EL (cell line): Measurements from ENCODE around the gene OR56B1.
"Not testable (repeated sequence)": the region's sequence is repeated elsewhere in the genome, so short reads cannot be mapped to it uniquely, and the experiment has no call there.

ENCODE experiments used
- DNase-seq: peaks from one replicate; pipeline ENCODE4 v3.0.0-alpha.2; 2016

The OR56B1 gene

DNA sequence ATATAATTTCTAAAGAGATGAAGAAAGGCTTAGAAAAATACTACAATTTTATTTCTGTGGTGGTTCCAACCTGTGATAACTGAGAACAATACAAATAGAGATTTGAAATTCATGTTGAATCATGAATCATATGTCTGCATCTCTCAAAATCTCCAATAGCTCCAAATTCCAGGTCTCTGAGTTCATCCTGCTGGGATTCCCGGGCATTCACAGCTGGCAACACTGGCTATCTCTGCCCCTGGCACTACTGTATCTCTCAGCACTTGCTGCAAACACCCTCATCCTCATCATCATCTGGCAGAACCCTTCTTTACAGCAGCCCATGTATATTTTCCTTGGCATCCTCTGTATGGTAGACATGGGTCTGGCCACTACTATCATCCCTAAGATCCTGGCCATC, at the start of gene OR56B1:
Gene OR56B1, plus strand, starts transcription at position 53 of the 400 bp plus-strand sequence. Its CDS starts 69 bp downstream, at position 122.
- peak; percentile 9 for DNase-seq

DNA sequence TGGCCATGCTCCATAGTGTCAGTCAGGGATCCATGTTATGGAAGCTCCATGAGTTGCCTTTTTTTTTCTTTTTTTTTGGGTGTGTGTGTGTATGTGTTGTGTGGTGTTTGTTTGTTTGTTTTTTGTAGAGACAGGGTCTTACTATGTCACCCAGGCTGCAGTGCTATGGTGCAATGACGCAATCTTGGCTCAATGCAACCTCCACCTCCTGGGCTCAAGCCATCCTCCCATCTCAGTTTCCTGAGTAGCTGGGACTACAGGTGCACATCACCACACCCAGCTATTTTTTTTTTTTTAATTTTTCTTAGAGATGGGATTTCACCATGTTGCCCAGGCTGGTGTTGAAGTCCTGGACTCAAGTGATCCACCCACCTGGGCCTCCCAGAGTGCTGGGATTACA, 47.8 kb upstream of the OR56B1 start:
- DNase-seq, result no peak

DNA sequence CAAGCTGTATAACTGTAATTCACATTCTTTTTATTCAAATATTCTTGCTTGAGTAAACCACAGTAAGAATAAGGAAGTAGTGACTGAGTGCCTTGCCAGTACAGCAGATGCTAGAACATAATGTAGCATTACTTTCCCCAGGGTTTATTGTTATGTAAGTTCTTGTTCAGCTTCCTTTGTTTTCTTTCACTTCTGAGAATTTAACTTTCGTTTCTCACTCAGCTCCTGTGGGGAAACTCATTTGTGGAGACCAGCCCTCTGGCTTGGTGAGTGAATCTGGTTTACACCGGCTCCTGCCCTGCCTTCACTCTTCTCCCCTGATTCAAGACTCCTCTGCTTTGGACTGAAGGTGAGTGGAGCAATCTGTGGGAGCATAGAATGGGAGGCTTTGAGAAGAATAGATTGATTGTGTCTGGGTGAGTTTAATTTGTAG, 46.7 kb upstream of the OR56B1 start, which contains the start of gene TRIM22:
Gene TRIM22, plus strand, starts transcription at position 240 of the 433 bp plus-strand sequence. CDS start 6,443 bp downstream, outside the sequence.
- peak; percentile 75 for DNase-seq

- peak; percentile 21 for DNase-seq
Measured at GRCh38 chr11:5690216-5690615, 46.0 kb upstream of the OR56B1 start.

GRCh38 chr11:5690736-5691135, 45.5 kb upstream of the OR56B1 start:
- no peak for DNase-seq

DNA sequence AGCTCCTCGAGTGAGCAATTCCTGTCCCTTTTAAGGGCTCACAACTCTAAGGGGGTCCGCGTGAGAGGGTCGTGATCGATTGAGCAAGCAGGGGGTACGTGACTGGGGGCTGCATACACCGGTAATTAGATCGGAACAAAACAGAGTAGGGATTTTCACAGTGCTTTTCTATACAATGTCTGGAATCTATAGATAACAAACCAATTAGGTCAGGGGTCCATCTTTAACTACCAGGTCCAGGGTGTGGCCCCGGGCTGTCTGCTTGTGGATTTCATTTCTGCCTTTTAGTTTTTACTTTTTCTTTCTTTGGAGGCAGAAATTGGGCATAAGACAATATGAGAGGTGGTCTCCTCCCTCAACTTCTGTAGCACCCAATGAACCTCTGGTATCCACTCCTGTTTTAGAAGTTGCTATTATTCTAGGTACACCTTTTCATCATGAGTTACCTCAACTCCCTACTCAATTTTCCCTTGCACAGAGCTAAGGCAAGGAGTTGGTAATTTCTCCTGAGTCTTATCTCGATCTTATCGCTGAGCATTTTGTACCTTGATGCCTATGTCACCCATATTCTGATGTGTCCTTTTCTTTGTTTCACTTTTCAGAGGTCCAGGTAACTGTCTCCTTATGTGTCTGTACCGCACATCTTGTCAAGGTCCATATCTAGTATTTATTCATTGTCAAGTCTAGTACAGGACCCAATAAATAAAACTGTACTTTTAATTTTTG, 44.8 kb upstream of the OR56B1 start:
- DNase-seq, result not testable (repeated sequence)

- no peak for DNase-seq
Measured at GRCh38 chr11:5691964-5692361, 44.3 kb upstream of the OR56B1 start.

DNA sequence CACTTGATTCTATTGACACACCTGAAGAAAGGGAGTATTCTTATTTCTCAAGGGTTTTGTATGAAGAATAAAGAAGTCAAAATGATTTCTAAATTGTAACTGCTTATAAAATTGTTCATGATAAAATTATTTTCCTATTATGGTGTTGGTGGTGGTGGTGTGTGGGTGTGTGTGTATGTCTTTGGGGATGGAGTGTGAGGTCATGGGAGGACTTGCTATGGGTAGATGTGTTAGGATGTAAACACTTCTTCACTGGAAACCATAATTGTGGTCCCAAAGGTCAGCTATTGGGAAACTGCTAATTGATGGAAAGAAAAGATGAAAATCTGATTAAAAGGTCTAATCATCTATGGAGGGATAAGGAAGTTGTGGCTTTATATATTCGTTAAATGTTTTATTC, 41.6 kb upstream of the OR56B1 start:
- DNase-seq, result no peak

DNA sequence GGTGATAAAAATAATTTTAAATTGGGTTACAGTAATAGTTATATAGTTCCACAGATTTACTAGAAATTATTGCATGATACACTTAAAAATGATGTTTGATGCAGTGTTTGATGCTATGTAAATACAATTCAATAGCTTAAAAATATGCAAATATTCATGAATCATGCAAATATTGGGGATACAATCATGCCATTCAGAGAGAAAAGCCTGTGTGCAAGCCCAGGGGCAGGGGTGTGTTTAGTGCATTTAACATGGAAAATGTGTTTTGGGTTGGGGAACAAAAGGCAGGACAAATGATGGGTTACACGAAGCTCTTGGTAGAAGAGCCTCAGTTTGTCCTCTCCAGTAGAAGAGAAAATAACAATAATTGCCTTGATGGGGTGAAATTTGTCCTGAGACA, 40.7 kb upstream of the OR56B1 start:
- no peak for DNase-seq

DNA sequence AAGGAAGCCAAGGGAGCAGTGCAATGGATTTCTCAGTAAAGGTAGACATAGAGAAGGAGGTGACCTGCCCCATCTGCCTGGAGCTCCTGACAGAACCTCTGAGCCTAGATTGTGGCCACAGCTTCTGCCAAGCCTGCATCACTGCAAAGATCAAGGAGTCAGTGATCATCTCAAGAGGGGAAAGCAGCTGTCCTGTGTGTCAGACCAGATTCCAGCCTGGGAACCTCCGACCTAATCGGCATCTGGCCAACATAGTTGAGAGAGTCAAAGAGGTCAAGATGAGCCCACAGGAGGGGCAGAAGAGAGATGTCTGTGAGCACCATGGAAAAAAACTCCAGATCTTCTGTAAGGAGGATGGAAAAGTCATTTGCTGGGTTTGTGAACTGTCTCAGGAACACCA, 40.0 kb upstream of the OR56B1 start:
- no peak for DNase-seq

GRCh38 chr11:5698281-5698680, 38.0 kb upstream of the OR56B1 start:
- DNase-seq, result no peak

DNA sequence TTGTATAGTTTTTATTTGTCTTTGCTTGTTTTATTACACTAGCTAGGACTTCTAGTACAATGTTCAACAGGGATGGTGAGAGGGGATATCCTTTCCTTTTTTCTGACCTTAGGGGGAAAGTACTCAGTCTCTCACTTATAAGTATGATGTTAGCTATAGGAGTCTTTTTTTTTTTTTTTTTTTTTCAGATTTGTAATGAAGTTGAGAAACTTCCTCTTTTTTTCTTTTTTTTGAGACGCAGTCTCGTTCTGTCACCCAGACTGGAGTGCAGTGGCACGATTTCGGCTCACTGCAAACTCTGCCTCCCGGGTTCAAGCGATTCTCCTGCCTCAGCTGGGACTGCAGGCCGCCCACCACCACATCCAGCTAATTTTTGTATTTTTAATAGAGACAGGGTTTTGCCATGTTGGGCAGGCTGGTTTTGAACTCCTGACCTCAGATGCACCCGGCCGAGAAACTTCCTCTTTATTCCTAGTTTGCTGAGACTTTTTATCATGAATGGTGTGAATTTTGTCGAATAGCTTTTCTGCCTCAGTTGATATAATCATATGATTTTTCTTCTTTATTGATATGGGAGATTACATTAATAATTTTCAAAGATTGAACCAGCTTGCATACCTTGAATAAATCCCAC, 35.7 kb upstream of the OR56B1 start:
- DNase-seq, result no peak

DNA sequence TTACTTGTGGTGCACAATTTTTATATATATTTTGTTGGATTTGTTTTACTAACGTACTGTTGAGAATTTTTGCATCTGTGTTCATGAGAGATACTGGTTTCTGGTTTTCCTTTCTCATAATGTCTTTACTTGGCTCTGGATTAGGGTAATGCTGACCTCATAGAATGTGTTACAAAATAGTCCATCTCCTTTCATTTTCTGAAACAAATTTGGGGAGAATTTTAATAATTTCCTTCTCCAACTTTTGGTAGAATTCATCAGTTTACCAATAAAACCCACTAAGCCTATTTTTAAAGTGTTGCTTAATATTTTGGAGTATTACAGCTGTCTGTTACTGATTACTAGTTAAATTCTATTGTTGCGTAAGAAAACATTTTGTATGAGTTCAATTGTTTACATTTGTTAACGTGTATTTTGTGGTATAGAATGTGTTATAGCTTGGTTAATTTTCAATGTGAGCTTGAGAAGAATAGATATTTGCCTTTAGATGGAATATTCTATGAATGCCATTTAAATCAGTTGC, 35.1 kb upstream of the OR56B1 start:
- no peak for DNase-seq

GRCh38 chr11:5703741-5704536, 32.3 kb upstream of the OR56B1 start:
- DNase-seq, result no peak

DNA sequence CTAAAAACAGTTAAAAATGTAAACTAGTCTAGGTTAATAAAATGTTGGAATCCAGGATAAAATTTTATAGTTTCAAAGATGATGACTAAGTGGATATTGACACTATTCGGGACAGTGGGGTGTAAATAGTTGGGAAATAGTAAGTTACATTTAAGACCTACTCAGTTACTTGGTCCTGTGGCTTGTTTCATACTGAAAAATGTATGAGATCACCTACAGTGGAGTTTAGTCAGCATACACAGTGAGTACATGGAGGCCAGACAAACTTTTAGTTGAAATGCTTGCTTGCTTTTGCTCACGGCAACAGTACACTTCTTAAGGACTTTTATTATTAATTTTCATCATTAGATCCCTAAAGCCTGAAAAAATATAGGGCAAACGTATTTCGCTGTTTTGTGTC, 30.6 kb upstream of the OR56B1 start:
- DNase-seq, result no peak

GRCh38 chr11:5712507-5712906, 23.7 kb upstream of the OR56B1 start:
- no peak for DNase-seq

GRCh38 chr11:5713695-5714094, 22.6 kb upstream of the OR56B1 start:
- DNase-seq, result no peak

DNA sequence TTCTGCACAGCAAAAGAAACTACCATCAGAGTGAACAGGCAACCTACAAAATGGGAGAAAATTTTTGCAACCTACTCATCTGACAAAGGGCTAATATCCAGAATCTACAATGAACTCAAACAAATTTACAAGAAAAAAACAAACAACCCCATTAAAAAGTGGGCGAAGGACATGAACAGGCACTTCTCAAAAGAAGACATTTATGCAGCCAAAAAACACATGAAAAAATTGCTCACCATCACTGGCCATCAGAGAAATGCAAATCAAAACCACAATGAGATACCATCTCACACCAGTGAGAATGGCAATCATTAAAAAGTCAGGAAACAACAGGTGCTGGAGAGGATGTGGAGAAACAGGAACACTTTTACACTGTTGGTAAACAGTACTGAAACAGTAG, 19.7 kb upstream of the OR56B1 start:
- not testable (repeated sequence) for DNase-seq

- no peak for DNase-seq
Measured at GRCh38 chr11:5719703-5720495, 16.3 kb upstream of the OR56B1 start.

- DNase-seq, result no peak
Measured at GRCh38 chr11:5722622-5723021, 13.6 kb upstream of the OR56B1 start.

- no peak for DNase-seq
Measured at GRCh38 chr11:5726351-5726750, 9.9 kb upstream of the OR56B1 start.

GRCh38 chr11:5727691-5728090, 8.6 kb upstream of the OR56B1 start:
- DNase-seq, result no peak

DNA sequence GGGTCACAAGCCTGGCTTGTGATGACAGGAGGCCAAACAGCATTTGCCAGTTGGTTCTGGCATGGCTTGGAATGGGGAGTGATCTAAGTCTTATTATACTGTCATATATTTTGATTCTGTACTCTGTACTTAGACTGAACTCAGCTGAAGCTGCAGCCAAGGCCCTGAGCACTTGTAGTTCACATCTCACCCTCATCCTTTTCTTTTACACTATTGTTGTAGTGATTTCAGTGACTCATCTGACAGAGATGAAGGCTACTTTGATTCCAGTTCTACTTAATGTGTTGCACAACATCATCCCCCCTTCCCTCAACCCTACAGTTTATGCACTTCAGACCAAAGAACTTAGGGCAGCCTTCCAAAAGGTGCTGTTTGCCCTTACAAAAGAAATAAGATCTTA, 843 bp downstream of the OR56B1 start:
- DNase-seq, result peak; percentile 9
